Measurements from ENCODE around the gene ZFP3.
"Not testable (repeated sequence)": the region's sequence is repeated elsewhere in the genome, so short reads cannot be mapped to it uniquely, and the experiment has no call there.

Gene ZFP3

DNA sequence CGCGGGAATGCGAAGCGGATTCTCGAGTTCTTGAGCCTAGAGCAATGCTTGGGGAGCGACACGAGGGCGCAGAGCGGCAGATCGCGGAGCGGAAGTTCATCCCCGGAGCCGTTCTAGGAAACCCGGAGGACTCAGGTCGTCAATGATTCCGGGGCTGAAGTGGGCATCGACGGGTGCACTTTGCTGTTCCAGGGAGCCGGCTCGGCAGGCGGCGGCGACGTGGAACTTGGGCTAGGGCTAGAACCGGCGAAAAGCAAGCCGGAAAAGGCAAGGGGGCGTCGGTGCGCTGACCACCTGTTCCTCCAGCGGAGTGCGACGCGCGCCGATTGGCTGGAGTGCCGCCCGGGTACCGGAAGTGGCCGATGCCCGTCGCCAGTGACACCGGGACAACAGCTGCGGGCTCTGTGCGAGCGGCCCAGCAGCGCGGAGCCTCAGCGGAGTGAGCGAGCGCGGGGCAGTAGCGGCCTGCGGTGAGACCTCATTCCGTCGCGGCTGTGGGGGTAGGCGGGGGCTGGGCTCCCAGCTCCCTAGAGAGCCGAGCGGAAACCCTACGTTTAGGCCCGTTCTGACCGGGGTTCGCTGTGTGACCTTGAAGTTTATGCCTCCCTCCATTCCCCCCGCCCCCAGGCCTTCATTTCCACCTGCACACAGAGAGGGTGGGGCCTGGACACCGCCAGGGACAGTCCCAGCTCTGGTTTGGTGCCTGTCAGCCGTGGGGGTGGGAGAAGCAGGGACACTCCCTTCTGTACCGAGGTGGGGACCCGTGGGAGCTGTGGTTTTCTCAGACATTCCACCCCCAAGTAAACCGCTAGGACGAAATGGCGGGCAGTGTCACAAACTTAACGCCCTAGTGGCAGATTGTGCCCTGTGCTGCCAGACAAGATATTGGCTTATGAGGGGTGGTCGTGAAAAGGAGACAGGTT is at the start of gene ZFP3:
ZFP3 (plus strand) TSS at position 362 of the 923 bp plus-strand sequence. CDS start 13,038 bp downstream, outside the sequence.
- DNase-seq (ENCODE audit: insufficient read length, low spot score) (peak; percentile 72), FAIRE-seq (peak; percentile 69)

DNA sequence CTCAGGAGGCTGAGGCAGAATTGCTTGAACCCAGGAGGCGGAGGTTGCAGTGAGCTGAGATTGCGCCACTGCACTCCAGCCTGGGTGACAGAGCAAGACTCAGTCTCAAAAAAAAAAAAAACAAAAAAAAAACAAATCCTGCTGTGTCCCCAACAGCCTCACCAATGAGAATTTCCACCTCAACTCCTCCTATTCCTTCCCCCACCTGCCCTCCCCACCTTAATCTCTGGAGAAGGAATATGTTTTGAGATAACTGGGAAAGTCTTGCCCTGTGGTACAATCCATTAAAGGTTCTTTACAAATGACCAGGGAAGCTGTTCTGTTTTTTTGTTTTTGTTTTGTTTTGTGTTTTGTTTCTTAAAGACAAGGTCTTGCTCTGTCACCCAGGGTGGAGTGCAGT is 48.1 kb upstream of the ZFP3 start:
- not testable (repeated sequence) for FAIRE-seq

DNA sequence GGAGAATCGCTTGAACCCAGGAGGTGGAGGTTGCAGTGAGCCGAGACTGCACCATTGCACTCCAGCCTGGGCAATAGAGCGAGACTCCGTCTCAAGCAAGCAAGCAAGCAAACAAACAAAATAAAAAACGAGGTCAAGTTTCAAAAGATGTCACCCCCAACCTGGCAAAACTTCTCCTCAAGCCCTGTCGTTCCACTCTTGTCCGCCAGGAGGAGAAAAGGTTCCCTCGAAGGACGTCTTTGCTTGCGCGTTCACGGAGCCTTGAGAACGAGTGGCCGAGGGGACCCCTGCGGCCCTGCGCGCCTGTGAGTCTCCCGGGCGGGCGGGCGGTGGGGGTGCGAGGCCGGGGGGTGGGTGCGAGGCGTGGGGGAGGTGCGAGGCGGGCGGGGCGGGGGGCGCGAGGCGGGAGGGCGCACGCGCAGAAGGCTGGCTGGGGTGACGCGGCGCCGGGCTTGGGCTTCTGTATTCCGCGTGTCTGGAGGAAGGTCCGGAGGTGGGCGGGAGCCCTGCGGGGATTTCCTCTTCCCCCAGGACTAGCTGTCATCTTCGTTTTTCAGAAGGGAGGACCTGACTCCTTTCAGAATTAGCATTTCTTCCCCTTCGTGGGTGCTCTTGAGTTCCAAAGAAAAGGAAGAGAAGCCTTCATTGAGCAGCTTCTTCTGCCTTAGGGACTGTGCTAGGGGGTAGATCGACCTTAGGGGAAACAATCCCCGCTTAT is 46.7 kb upstream of the ZFP3 start:
- DNase-seq (ENCODE audit: insufficient read length, low spot score) (peak; percentile 93), FAIRE-seq (peak; percentile 86)

More for the DNA sequence above, 48.1 kb upstream of the ZFP3 start:
- DNase-seq (ENCODE audit: insufficient read length, low spot score), result not testable (repeated sequence)

DNA sequence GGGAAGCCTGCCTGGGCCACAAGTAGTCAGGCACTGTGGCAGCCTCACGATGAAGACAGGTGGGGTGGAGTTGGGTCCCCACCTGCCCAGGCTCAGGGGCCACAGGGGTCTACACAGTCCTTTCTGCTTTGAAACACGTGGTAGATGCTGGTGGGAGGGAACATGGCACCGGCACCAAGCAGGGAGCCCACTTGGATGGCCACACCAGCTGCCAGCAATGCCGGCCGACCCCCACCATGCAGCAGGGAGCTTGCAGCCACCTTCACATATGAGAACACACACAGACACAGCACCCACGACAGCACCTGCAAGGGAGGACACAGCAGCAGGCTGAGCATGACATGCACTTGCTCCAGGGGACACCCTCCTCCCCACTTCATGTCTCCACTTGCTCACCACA is 45.4 kb upstream of the ZFP3 start:
- DNase-seq (ENCODE audit: insufficient read length, low spot score) (no peak), FAIRE-seq (peak; percentile 9)

DNA sequence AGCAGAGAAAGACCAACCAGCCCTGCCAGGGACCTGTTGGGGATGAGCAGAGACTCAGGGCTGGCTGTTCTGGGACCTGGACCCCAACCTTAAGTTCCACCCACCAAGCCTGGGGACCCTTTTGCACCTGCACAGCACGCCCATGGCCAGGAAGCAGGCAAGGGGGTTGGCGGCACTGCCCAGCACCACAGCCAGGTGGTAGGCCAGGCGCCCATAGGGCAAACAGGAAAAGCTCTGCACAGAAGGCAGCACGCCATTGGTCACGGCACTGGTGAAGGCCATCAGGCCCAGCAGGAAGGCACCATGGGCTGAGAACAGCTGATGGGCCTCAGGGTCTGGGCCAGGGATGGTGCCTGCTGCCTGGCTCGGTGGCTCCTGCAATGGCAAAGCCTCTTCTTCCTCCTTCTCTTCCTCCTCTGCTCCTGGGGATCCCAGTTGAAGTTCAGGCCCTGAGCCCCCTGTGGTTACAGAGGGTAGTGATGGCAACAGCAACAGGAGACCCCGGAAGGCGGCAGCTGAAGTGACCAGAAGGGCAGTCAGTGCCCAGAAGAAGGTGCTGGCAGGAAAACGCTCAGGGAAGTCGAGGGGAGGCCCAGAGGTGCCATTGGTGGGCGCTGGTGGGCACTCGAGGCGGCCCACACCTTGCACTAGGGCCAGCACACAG is 44.8 kb upstream of the ZFP3 start:
- no peak for DNase-seq (ENCODE audit: insufficient read length, low spot score)
- peak; percentile 20 for FAIRE-seq

DNA sequence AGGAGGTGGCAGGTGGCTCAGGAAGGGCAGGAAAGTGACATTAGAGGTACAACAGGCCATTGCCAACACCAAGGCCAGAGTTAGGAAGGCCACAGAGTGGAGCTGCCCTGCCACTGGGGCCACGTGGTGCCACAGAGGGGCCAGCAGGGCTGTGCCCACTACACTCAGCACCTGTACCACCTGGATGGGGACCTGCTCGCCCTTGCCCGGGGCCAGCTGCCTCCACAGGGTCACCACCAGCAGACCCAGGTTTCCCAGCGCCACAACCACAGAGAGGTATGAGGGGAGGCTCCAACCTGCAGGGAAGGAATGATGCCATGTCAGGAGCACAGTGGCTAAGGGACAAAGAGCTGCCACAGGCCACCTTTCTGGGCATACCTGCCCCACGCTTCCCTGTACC is 44.2 kb upstream of the ZFP3 start:
- DNase-seq (ENCODE audit: insufficient read length, low spot score) (no peak), FAIRE-seq (no peak)

DNA sequence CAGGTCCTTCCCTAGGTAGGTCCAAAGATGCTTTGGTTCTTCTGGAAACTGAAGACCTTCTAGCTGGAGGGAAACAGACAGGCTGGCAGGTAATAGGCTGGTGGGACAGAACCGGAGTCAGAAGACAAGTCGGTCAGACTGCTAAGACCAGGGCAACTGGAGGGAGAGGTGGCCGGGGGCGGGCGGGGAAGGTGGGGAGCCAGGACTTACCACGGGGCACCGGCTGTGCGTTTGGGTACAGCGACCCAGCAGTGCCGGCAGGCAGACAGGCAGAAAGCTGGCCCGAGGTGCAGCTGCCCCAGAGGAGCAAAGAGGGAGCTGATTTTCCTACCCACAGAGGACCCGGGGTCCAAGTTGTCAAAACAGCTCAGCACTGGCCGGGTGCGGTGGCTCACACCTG is 43.6 kb upstream of the ZFP3 start:
- no peak for DNase-seq (ENCODE audit: insufficient read length, low spot score)

DNA sequence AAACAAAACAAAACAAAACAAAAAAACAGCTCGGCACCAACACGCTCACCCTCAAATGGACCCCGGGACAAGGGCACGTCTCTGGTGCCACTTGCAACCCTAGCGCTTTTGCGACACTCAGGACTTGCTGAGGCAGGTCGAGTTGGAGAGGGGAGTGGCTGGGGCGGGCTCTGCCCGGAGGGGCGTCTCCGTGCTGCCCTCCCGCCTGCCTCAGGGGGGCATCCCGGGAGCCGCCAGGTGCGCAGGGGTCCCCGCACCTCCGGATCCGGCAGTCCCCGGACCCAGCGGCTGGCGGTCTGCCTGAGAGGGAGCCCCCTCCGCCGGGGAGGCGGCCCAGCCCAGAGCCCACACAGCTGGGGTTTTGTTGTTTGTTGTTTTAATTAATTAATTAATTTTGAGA is 43.0 kb upstream of the ZFP3 start, which contains the start of gene SLC52A1:
SLC52A1 (minus strand) TSS at position 112 of the 400 bp plus-strand sequence. CDS start 820 bp downstream, outside the sequence.
- FAIRE-seq (no peak), DNase-seq (ENCODE audit: insufficient read length, low spot score) (no peak)

More for the DNA sequence above, 43.6 kb upstream of the ZFP3 start:
- no peak for FAIRE-seq

DNA sequence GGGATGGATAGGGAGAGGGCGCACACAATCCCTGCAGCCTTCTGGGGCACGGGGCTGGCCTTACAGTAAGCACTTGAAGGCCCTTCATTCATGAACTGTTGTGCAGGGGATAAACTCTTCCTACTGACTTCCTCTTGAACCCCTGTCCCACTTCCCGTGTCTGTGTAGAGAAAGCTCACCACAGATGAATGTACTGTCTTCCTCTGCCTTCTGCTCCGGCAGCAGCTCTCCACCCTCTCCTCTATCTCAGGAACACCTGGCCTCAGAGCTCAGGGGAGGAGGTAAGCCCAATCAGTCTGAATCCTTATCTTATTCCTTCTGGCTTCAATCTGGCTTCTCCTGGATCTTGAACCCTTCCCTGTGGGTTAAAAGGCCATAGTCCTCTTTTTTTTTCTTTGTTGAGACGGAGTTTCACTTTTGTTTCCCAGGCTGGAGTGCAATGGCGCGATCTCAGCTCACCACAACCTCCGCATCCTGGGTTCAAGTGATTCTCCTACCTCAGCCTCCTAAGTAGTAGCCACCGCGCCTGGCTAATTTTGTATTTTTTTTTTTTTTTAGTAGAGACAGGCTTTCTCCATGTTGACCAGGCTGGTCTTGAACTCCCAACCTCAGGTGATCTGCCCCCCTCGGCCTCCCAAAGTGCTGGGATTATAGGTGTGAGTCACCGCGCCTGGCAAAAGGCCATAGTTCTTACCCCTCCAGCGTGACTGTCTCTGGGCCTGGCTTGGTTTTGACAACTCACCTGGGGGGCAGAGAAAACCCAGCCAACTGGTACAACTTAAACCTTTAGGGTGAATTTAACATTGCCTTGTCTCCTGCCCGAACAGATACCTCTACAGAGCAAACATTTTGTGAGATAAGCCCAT is 35.9 kb upstream of the ZFP3 start:
- DNase-seq (ENCODE audit: insufficient read length, low spot score) (no peak), FAIRE-seq (no peak)

DNA sequence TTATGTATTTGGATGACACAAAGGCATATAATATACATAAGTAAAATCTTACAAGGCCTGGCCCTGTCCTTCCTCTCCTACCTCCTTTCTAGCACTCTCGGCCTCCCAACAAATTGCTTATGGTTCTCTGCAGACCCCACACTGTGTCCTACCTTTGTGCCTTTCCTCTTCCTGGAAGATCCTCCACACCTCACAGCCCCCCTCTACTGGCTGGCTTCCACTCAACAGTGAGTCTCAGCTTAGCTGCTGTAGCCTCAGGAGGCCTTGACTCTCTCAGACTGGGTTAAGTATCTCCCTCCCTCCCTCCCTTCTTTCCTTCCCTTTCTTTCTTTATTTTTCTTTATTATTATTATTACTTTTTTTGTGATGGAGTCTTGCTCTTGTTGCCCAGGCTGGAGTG is 34.7 kb upstream of the ZFP3 start:
- no peak for FAIRE-seq

DNA sequence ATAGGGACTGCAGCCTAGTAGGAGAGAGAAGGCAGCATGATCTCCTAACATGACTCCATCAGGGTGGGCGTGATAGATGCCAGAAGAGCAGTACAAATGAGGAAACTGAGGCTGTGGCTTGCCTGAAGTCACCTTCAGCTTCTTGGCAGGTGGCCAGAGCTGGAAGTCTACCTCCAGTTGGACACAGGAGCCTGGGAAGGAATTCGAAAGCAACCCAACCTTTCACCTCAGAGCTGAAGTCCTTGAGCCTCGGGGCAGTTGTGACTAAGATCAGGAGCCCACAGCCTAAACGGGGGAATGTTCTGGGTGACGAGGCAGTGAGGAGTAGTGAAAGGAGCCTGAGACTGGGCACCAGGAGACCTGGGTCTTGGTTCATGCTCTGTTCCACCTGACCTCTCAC is 33.6 kb upstream of the ZFP3 start:
- DNase-seq (ENCODE audit: insufficient read length, low spot score), result no peak
- no peak for FAIRE-seq

More for the DNA sequence above, 34.7 kb upstream of the ZFP3 start:
- no peak for DNase-seq (ENCODE audit: insufficient read length, low spot score)

DNA sequence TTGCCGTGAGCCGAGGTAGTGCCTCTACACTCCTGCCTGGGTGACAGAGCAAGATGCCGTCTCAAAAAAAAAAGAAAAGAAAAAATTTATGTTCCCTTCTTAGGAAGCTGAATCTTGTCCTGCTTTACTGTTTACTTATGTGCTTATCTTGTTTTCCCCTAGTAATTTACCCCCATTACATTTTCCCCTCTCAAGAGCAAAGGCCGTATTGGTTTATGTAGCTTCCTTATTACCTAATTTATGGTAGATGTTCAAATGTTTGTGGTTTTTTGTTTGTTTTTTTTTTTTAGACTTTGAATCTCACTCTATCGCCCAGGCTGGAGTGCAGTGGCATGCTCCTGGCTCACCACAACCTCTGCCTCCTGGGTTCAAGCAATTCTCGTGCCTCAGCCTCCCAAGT is 32.8 kb upstream of the ZFP3 start:
- no peak for DNase-seq (ENCODE audit: insufficient read length, low spot score)
- FAIRE-seq, result no peak

DNA sequence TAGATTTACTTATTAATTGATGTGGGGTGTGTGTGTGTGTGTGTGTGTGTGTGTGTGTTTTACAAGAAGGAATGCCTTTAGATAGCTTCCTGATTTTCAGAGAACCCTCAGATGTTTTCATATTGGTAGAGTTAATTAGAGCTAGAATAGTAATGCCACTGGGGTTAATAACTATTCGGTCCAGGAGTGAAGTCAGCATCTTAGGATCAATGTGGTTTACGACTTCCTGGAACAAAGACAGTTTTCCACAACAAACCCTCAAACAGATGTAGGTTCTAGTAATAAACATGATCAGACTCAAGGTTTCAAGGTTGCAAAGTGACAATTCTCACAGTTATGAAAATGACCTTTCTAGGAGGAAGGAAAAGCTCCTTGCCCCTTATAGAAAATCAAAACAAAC is 30.8 kb upstream of the ZFP3 start:
- FAIRE-seq, result no peak
- no peak for DNase-seq (ENCODE audit: insufficient read length, low spot score)

DNA sequence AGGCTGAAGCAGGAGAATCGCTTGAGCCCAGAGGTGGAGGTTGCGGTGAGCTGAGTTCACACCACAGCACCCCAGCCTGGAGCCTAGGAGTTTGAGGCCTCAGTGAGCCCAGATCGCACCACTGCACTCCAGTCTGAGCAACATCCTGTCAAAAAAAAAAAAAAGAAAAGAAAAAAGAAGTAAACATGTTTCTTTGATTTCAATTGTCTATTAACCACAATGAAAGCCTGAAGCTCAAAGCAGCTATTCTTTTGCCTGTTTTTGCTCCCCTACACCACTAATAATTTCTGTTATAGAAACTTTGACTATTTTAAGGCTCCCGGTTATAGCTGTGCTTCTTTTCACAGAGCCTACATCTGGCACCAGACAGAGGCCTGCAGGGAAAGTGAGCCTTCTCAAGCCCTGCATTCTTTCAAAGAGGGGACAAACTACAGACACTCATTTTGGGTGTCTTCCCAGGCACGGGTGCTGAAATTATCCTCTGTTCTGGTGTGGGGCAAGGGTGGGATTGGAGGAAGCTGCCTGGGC is 28.9 kb upstream of the ZFP3 start:
- no peak for DNase-seq (ENCODE audit: insufficient read length, low spot score)
- FAIRE-seq, result no peak

DNA sequence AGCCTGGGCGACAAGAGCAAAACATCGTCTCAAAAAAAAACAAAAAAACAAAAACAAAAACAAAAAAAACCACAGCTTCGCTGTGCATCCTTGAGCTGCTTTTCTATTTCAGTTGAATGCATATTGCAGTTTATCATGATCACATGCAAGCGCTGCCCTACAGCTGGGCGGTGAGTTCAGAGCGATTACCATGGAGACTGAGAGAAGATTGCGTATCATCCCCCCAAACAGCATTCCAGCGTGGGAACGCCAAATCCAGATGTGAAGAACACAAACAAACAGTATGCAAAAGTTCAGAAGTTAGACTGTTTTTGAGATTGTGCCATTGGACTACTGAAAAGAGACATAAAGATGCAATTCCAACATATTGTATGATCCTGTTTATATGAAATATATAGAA is 28.0 kb upstream of the ZFP3 start:
- FAIRE-seq, result no peak

DNA sequence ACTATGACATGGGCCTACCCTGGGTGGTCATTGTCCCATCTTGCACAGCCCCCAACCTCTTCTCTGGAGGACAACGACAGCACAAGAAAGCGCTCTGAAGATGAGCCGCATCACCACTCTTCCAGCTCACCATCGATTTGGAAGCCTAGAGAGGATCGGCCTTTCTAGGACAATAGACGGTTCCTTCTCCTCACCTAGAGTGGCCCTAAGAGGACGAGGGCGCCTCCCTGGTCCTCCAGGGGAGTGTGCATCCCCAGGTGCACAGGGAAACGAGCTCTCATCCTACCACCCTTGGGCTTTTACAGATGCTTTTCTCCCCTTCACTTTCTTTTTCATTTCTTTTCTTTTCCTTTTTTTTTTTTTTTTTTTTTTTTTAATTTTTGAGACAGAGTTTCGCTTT is 22.7 kb upstream of the ZFP3 start:
- FAIRE-seq (no peak), DNase-seq (ENCODE audit: insufficient read length, low spot score) (no peak)

More for the DNA sequence above, 28.0 kb upstream of the ZFP3 start:
- DNase-seq (ENCODE audit: insufficient read length, low spot score), result no peak

DNA sequence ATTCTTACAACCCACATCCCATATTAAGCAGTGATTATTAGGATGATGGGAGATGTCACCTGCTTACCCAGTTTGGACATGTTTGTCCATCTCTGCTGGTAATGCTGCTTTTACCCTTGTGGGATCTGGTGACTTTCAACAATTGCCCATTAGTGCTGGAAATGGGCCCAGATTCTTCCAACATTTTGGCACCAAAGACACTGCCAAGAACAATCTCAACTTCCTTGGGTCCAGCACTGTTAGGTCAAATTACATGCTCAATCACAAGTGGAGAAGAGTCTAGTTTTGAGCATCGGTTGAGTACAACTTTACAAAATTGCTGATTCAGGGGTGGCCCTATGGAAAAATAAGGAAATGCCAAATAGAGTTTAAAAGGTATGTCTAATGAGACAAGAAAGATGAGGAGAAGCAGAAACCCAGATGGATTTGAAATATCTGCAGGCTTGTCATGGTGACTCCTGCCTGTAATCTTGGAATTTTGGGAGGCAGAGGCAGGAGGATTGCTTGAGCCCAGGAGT is 13.0 kb upstream of the ZFP3 start:
- FAIRE-seq, result peak; percentile 65

DNA sequence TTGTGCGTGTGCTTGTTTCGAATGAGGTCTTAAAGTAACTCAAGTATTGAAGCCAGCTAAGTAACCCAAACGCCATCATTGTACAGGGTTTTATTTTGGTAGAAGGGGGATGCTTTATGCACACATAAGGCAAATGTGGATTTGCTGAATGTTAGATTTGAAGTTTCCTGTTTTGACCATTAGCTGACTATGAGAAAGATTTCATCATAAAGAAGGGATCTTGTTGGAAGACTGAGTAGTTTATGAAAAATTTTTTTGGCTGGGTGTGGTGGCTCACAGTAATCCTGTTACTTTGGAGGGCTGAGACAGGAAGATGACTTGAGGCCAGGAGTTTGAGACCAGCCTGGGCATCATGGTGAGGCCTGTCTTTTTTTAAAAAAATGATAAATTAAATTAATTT is 10.0 kb upstream of the ZFP3 start:
- FAIRE-seq (no peak), DNase-seq (ENCODE audit: insufficient read length, low spot score) (no peak)

More for the DNA sequence above, 13.0 kb upstream of the ZFP3 start:
- no peak for DNase-seq (ENCODE audit: insufficient read length, low spot score)

DNA sequence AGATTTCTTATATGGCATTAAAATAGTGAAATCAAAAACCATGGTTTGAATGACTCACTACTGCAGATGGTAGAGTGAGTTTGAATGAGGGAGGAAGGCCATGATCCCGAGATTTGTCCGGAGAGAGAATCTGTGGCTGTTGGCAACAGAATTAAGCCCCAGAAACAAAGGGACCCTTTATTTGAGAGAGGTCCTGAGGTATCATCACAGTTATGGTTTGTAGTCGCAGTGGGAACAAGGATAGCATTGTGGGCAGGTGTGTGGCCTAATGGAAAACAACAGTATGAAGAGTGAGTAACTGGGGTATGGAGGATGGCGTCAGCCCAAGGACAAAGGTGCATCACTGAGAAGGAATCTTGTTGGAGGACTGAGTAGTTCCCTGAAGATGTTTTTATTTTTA is 8.5 kb upstream of the ZFP3 start:
- DNase-seq (ENCODE audit: insufficient read length, low spot score) (no peak), FAIRE-seq (no peak)

DNA sequence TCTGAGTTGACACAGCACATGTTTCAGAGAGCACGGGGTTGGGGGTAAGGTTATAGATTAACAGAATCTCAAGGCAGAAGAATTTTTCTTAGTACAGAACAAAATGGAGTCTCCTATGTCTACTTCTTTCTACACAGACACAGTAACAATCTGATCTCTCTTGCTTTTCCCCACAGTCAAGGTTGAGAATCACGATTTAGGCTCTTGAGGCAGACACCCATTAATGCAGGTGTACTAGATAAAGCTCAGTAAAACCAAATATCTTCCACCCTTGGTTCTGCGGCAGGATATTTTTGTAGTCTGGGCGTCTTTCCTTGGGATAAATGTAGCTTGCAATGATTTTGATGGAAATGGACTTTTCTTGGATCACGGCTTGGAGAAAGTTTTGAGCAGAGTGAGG is 2.8 kb upstream of the ZFP3 start:
- not testable (repeated sequence) for DNase-seq (ENCODE audit: insufficient read length, low spot score); FAIRE-seq

Measured in HTR-8/SVneo (cell line).